ENCODE measurements around the gene IZUMO1R.
"Not testable (repeated sequence)": the region's sequence is repeated elsewhere in the genome, so short reads cannot be mapped to it uniquely, and the experiment has no call there.

IZUMO1R gene

DNA sequence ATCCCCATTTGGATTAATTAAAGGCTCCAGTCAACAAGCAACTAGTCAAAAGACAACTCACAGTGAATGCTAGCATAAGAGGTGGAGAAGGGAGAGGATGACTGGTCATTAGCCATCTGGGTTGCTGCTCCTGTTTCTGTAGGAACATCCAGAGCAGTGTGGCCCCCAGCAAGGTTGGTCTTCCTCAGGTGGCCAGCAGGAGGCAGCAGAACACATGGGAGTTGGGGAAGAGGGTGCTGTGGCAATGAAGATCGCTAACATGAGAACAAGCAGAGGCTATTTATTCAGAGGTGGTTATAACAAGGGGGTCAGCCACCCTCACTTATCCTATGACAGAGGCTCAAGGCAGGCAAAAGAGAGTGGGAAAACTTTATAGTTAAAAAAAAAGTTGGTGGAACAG lies 21.3 kb downstream of the IZUMO1R start:
- peak; percentile 46 for DNase-seq (ENCODE audit: low read depth)

DNA sequence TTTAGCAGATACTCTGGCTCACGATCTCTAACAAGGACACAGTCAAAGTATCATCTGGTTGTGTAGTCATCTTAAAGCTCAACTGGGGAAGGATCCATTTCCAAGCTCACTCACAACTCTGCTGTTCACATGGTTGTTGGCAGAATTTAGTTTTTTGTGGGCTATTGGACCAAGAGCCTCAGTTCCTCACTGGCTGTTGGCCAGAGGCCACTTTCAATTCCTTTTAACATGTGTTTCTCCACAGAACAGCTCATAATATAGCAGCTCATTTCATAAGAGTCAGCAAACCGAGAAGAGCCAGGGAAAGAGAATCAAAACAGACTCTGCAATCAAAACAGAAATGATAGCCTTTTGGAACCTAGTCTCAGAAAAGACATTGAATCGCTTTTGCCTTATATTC lies 22.6 kb downstream of the IZUMO1R start:
- no peak for DNase-seq (ENCODE audit: low read depth)

DNA sequence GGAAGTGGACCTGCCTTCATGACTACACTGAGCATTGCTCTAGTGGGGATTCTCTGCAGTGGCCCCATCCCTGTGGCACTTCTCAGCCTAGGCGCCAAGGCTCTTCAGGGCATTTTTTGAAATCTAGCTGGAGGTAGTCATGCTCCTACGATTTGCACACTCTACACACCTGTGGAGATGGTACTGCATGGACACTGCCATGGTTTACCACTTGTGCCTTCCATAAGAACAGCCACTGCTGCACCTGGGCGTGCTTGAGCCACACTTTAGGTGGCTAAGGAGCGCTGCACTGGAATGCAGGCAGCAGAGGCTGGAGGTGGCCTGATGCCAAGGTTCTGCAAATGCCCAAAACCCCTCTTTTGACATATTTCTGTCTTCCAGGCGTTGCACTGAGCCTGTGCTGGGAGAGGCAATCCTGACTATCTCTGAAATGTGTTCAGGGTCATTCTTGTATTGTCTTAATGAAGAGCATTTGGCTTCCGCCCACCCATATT lies 24.3 kb downstream of the IZUMO1R start:
- DNase-seq (ENCODE audit: low read depth): no peak

DNA sequence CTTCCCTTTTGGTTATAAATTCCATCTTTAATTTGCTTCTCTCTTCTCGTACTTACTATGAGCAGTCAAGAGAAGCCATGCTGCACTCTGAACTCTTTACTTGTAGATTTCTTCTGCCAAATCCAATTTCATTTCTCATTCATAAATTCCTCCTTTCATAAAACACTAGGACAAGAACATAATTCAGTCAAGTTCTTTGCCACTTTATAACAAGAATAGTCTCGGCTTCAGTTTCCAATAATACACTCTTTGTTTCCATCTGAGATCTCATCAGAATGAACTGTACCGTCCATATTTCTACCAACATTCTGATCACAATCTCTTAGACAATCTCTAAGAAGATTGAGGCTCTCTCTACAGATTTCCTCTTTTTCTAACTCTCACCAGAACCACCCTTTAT lies 25.1 kb downstream of the IZUMO1R start:
- no peak for DNase-seq (ENCODE audit: low read depth)

DNA sequence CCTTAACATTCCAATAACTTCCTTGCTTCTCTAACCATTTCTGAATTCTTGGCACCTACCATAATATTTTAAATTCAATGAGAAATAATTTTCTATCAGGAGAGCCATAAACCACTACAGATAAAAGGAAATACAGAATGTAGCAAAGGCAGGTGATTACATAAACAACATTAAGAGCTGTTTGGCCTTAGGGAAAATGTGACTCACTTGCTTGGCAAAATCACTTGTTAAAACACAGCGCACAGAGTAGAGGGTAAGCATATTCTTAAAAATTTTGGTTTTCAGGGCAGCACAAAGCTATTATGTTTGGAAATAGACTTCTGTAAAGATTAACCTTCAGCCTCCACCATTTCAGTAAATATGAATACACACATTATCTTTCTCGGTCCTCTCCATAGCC lies 26.4 kb downstream of the IZUMO1R start:
- DNase-seq (ENCODE audit: low read depth): peak; percentile 39

DNA sequence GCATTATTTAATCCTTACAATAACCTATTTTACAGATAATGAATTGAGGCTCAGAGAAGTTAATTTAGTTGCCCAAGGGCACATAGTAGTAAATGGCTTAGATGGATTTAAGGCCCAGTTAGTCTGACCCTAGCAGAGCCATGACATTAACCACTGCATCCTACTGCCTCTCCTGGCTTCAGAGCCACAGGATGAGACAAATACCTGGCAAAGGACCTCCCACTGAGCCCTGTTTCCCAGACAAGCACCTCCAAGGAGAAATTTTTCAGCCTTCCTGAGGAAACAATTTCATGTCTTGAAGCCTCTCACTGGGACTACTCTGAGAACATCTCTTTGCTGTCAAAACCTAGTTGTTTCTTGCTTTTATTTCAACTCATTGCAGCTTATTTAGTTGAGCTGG lies 28.4 kb downstream of the IZUMO1R start:
- no peak for DNase-seq (ENCODE audit: low read depth)

DNA sequence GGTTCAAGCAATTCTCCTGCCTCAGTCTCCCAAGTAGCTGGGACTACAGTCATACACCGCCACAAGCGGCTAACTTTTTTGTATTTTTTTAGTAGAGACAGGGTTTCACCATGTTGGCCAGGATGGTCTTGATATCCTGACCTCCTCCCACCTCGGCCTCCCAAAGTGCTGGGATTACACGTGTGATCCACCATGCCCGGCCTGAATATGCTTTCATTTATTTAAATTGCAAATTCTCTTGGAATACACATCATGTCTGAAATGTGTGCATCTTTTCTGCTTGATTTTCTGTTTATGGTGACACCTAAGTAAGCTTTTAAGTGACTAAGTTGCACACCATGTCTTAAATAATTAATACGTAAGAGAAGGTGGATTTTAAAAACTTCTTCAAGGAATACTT lies 31.7 kb downstream of the IZUMO1R start:
- no peak for DNase-seq (ENCODE audit: low read depth)

DNA sequence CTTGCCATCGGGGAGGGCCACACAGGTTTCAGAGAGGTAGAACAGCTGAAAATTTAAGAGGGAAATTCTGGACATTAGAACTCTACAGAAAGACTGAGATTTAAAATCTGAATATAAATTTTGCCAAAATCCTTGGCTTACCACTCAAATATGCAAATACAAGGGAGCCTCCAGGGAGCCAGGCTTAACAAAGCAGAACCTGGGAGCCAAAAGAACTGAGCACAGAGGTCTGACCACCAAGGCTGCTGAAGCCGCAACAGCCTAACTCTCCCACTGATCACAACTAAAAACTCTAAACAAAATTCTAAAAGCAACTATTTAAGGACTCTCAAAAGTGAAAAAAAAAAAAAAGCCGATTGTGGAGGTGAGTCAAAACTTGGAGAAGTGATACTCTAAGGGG lies 34.3 kb downstream of the IZUMO1R start:
- DNase-seq (ENCODE audit: low read depth): no peak

DNA sequence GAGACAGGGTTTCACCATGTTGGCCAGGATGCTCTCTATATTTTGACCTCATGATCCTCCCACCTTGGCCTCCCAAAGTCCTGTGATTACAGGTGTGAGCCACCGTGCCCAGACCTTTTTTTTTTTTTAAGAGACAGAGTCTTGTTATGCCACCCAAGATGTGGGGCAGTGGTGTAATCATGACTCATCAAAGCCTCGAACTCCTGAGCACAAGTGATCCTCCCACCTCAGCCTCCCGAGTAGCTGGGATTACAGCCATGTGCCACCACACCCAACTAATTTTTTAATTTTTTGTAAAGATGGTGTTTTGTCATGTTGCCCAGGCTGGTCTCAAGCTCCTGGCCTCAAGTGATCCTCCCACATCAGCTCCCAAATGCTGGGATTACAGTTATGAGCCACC lies 37.9 kb downstream of the IZUMO1R start:
- DNase-seq (ENCODE audit: low read depth): no peak

DNA sequence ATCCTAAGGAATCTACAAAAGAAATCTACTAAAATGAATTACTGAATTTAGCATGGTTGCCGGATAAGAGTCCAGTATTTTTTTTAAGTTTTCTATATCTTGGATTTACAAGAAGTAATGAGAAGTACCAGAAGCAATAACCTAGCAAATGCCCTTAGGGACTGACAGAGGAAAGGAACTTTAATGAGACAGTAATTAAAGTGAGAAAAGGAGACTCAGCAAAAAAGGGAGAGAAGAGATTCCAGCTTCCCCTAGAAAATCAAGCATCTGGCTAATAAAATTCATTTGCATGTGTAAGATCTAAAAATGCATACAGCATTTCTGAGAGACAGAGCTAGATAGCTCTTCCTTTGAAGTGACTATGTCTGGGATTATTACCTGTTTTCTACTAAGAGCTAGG lies 39.1 kb downstream of the IZUMO1R start:
- DNase-seq (ENCODE audit: low read depth): no peak

DNA sequence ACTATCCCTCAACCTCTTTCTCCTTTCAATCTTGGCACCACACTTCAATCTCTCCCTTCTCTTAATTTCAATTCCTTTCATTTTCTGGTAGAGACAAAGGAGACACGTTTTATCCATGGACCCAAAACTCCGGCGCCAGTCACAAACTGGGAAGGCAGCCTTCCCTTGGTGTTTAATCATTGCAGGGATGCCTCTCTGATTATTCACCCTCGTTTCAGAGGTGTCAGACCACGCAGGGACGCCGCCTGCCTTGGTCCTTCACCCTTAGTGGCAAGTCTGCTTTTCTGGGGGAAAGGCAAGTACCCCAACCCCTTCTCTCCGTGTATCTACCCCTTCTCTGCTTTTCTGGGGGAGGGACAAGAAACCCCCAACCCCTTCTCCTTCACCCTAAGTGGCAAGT lies 41.9 kb downstream of the IZUMO1R start:
- DNase-seq (ENCODE audit: low read depth): not testable (repeated sequence)

DNA sequence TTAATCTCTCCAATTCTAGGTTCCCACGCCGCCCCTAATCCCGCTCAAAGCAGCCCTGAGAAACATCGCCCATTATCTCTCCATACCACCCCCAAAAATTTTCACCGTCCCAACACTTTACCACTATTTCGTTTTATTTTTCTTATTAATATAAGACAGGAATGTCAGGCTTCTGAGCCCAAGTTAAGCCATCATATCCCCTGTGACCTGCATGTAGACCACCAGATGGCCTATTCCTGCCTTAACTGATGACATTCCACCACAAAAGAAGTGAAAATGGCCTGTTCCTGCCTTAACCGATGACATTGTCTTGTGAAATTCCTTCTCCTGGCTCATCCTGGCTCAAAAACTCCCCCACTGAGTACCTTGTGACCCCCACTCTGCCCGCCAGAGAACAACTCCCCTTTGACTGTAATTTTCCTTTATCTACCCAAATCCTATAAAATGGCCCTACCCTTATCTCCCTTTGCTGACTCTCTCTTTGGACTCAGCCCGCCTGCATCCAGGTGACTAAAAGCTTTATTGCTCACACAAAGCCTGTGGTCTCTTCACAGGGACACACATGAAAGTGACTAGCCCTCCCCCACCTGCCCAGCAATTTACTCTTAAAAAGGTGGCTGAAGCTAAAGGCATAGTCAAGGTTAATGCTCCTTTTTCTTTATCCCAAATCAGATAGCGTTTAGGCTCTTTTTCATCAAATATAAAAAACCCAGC lies 46.6 kb downstream of the IZUMO1R start:
- not testable (repeated sequence) for DNase-seq (ENCODE audit: low read depth)
